ENCODE results near the gene PRPSAP2. TPM values are rescaled to one million over a fixed set of nuclear protein-coding genes. Genes with fewer than 3 reads are reported as not detected.
"Not testable (repeated sequence)": the region's sequence is repeated elsewhere in the genome, so short reads cannot be mapped to it uniquely, and the experiment has no call there.

PRPSAP2 gene
- total RNA-seq, 1 donor from 2014 or later: 37.5 TPM

DNA sequence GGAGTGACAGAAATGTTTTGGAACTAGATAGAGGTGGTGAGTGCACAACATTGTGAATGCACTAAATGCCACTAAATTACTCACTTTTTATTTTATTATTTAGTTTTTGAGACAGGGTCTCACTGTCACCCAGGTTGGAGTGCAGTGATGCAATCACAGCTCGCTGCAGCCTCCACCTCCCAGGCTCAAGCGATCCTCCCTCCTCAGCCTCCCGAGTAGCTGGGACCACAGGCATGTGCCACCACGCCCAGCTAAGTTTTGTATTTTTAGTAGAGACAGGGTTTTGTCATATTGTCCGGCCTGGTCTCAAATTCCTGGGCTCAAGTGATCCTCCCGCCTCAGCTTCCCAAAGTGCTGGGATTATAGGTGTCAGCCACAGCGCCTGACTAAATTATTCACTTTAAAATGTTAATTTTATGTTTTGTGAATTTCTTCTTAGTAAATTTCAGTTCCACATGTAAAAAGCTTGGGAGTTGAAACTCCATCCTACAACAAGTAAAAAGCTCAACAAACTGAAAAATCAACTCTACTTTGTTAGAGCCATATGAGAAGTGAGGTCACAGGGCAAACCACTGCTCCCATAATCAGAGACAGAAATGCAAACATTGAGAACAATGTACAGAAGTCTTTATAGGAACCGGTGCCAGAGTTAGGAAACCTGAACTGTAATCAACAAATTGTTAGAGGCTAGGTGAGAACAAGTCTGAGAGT lies 80.2 kb downstream of the PRPSAP2 start:
- DNase-seq (ENCODE audit: low read depth, low spot score): no peak

- DNase-seq (ENCODE audit: low read depth, low spot score): no peak
These were observed 80.7 kb downstream of the PRPSAP2 start for GRCh38 chr17:18938692-18939023.

- DNase-seq (ENCODE audit: low read depth, low spot score): no peak
These were observed 86.7 kb downstream of the PRPSAP2 start for GRCh38 chr17:18944646-18945045.

DNA sequence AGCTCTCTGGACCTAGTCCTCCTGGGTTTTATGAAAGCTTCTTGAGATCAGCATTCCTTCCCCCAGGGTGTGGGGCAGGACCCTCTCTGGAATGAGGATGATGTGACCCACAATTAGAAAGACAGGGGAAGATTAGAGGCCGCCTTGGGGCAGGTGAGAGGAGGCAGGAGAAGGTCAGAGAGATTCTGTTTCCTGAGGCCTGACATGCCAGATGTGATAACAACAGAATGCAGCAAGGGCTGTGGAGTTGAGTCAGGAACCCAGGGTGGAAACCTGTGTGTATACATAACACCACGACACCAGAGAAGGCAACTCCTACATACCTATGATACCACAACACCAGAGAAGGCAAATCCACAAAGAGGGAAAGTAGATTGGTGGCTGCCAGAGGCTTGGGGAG lies 88.6 kb downstream of the PRPSAP2 start:
- no peak for DNase-seq (ENCODE audit: low read depth, low spot score)

DNA sequence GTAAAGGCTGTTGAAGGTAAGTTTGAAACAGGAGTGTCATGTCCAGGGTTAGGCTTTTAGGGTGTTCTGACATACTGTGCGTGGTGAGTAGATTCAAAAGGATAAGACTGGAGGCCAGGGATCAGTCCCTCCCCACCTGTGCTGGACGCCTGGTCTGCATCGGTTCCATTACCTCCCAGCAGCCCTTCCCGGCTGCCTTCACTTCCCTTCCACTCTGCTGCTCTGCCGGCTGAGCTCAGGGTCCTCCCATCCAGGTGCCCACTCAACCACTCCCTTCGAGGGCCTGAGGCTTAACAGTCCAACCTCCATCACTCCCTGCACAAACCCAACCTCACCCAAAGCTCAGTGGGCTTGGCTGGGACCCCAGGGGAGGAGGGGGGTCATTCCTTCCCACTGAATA lies 89.9 kb downstream of the PRPSAP2 start:
- no peak for DNase-seq (ENCODE audit: low read depth, low spot score)

GRCh38 chr17:18948476-18949006 lies 90.6 kb downstream of the PRPSAP2 start:
- no peak for DNase-seq (ENCODE audit: low read depth, low spot score)

DNA sequence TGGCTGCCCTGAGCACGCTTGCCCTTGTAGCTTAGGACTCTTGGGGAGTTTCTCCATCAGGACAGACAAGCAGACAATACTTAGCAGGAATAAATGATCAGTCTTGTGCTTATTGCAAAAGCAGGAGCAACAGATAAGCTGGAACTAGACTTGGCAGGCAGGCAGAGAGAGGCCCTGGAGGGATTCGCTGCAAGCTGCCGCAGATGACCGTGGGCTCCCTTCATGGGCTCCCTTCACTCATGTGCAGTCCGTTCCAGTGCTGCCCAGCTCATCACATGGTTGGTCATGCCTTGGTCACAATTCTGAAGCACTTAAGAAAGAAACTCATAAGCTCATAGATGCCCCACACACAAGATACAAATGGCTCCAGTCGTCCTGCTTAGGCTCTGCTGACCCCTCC lies 91.6 kb downstream of the PRPSAP2 start:
- DNase-seq (ENCODE audit: low read depth, low spot score): no peak

GRCh38 chr17:18950346-18950745 lies 92.4 kb downstream of the PRPSAP2 start:
- DNase-seq (ENCODE audit: low read depth, low spot score): no peak

DNA sequence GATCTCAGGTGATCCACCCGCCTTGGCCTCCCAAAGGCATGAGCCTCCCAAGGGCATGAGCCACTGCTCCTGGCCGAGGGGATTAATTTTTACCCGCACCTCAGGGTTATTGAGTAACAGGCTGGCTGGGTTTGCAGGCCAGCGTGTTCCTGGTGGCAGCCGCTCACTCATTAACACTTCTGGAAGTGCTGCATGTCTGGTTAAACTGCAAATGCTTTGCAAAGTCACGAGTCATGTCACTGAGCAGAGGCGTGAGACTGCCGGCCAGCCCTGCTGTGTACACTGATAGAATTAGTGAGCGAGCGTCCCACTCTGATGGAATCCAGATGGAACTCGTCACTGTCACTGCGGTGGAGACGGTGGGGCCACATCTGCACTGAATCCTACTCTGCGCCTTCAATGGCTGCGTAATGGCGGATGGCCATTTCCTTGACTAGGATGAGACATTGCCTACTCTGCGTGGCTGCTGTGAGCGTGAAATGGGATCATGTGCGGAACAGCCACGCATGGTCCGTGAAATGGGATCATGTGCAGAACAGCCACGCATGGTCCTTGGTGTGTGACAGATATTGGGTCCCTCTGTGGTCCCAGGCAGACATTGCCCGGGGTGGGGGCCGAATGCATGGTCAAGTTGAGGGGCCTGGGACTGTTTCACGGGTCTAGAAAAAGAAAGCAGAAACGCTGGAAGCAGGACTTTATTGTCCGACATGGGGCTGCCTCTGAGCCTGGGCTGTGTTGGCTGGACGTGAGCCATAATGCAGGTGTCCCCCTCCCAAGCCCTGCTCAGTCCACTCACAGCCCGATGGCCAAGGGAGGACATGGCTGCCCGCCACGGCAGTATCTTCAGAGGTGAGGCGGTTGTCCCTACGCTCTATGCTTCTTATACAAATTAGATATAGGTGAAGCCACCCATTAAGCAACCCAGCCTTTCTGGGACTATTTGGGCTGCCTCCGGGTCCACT lies 93.3 kb downstream of the PRPSAP2 start:
- DNase-seq (ENCODE audit: low read depth, low spot score): no peak

DNA sequence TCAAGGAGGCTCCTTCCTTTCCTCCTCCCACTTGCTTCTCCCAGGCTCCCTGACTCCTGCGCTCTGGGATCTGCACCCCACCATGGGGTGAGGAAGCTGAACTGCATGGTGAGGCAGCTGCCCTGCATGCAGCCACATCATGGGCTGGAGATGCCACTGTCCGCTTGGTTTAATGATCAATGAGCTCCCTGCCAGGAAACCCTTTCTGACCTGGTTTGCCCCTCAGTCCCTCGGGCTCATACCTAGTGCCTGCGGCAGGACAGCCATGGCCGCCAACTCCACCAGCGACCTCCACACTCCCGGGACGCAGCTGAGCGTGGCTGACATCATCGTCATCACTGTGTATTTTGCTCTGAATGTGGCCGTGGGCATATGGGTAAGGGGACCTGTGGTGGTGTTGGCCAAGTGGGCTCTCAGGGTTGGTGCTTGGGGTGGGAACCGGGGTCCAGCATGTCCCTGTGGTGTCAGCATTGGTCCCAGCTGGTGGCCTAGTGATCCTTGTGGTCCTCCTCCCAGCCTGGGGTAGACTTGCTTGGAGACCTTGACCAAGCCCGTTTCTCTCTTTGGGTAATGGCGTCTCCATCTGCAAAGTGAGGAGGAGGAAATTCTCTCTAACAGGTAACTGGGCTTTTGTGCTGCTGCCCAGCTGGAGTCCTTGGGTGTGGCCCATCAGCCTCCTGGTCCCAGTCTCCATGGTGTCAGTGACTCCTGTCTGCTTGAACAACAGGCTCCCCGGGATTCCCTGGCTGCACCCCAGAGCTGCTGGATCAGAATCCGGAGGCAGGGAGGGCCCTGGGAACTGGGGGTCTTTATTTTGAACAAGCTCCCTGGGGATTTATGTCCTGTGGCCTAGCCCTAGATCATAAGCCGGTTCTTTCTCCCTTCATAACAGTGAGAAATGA lies 94.3 kb downstream of the PRPSAP2 start, which contains the start of gene SLC5A10:
SLC5A10 (plus strand) TSS at position 225 of the 902 bp plus-strand sequence; CDS start at position 266, 41 bp downstream.
- DNase-seq (ENCODE audit: low read depth, low spot score): no peak

GRCh38 chr17:18953231-18953728 lies 95.3 kb downstream of the PRPSAP2 start:
- no peak for DNase-seq (ENCODE audit: low read depth, low spot score)

GRCh38 chr17:18954321-18954720 lies 96.4 kb downstream of the PRPSAP2 start:
- DNase-seq (ENCODE audit: low read depth, low spot score): no peak

DNA sequence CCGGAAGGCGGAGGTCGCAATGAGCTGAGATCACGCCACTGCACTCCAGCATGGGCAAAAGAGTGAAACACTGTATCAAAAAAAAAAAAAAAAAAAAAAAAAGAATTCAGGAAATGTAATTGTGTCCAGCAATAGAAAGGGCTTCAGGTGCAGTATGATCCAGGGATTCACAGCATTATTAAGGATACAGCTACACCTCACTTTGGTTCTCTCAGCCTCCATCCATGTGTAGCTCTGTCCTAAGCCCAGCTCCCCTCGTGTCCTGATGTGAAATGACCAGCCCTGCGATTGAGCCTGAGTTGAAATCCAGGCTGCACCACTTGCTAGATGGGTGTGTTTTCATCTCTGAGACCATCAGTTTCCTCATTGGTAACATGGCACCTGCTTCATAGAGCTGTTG lies 97.1 kb downstream of the PRPSAP2 start:
- DNase-seq (ENCODE audit: low read depth, low spot score): no peak

DNA sequence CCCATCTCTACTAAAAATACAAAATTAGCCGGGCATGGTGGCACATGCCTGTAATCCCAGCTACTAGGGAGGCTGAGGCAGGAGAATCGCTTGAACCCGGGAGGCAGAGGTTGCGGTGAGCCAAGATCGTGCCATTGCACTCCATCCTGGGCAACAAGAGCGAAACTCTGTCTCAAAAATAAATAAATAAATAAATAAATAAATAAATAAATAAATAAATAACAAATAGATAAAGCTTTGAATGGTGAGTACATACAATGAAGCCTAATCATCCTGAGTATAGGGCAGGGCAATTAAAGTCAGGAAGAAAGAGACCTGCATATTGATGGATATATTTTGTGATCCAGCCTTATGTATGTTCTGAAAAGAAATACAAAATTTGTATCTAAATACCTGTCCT lies 98.1 kb downstream of the PRPSAP2 start:
- not testable (repeated sequence) for DNase-seq (ENCODE audit: low read depth, low spot score)

GRCh38 chr17:18956581-18956980 lies 98.7 kb downstream of the PRPSAP2 start:
- DNase-seq (ENCODE audit: low read depth, low spot score): no peak

GRCh38 chr17:18957831-18958230 lies 99.9 kb downstream of the PRPSAP2 start:
- no peak for DNase-seq (ENCODE audit: low read depth, low spot score)

GRCh38 chr17:18958611-18959010 lies 100.7 kb downstream of the PRPSAP2 start:
- no peak for DNase-seq (ENCODE audit: low read depth, low spot score)

- DNase-seq (ENCODE audit: low read depth, low spot score): no peak
These were observed 101.3 kb downstream of the PRPSAP2 start for GRCh38 chr17:18959071-18959844.

- DNase-seq (ENCODE audit: low read depth, low spot score): no peak
These were observed 101.9 kb downstream of the PRPSAP2 start for GRCh38 chr17:18959845-18960240.

DNA sequence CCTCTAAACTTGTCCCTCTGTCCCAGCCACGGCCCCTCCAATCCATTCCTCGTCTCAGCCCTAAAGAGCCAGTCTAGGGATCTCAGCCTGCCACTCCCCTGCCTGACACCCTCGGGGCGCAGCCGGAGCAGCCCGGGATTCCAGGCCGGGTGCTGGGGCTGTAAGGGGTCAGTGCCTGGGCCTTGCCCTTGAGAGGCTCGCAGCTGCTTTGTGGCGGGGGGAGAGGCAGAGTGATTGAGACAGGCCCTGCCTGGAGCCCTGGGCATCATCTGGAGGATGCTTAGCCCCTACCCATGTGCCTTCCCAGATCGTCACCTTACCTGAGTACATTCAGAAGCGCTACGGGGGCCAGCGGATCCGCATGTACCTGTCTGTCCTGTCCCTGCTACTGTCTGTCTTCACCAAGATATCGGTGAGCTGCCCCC lies 102.3 kb downstream of the PRPSAP2 start:
- no peak for DNase-seq (ENCODE audit: low read depth, low spot score)

Measured in pulmonary artery endothelial cell (primary cell).